DMS 273 (cell line): Measurements from ENCODE around the gene SLC25A12.

Experiments used
- DNase-seq: peaks from one replicate; lab custom pipeline; 2025; ENCODE audit not compliant: unreplicated experiment; lab: John Stamatoyannopoulos, UW

SLC25A12 gene

DNA sequence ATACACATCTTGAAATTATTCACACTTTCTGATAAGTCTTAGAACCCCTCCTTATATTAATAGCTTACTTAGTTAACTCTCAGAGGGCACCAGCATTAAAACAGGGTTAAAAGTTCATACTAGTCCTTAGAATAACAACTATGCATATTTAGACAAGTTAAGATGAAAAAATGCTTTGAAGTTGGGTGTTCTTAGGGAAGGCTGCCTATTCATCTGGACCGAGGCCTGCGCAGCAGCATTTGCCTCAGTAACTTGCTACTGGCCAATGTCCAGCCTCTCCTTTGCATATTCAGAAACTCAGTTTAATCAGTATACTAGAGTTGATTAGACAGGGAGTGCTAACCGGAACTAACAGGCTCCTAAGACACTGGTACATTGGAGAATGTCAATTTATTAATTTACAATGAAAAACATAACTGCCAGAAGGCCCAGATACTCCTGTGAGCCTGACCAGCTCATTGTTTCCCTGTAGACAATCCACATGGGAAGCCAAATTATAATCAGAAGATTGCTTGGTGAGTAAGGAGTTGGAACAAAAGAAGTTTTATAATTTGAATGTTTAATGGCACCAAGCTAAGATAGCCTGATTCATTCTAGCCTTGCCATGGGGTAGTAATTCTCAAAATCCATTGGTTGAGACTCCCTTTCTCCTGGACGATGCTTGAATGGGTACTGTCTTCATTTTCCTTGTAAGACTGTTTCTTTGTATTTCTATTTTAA, 157.9 kb downstream of the SLC25A12 start:
- DNase-seq = no peak
